Measurements from ENCODE around the gene PGP. TPM values are rescaled to one million over a fixed set of nuclear protein-coding genes. Genes with fewer than 3 reads are reported as not detected.
"Not testable (repeated sequence)": the region's sequence is repeated elsewhere in the genome, so short reads cannot be mapped to it uniquely, and the experiment has no call there.

Gene PGP
- total RNA-seq, 1 donor from 2014 or later = 13.3 TPM

DNA sequence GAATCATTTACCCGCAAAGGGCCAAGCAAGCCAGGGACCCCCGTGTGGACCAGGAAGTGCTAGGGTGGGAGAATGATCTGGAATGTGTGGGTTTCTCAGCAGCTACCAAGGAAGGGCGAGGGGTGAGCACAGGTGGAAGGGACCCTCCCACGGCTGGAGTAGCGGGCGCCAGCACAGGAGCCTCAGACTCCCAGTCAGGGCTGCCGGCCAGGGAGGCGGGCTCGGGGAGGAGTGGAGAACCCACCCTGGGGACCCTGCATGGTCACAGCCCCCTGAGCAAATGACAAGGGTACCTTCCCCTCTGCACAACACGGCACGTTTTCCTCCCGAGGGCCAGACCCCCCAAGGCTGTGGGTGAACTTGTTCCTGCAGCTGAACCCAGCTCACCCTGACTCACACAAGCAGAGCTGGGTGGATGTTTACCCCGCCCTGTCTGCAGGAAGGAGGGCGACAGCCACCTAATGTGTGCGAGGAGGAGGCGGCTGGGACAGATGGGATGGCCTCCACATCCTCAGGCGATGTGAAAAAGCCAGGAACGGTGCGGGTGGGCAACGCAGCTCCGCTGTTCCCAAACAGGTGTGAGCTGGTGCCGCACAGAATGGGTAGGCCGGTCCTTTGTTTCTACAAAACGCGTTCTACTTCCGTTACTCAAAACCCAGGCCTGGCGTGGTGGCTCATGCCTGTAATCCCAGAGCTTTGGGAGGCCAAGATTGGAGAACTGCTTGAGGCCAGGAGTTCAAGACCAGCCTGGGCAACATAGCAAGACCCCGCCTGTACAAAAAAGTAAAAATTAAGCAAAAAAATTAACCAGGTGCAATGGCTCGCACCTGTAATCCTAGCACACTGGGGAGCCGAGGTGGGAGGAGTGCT, 30.5 kb upstream of the PGP start:
- H3K36me3 ChIP-seq = peaks cover 63% of the 10 kb centered on the region
- ATAC-seq = no peak
- TF ChIP-seq, protein P1, sequence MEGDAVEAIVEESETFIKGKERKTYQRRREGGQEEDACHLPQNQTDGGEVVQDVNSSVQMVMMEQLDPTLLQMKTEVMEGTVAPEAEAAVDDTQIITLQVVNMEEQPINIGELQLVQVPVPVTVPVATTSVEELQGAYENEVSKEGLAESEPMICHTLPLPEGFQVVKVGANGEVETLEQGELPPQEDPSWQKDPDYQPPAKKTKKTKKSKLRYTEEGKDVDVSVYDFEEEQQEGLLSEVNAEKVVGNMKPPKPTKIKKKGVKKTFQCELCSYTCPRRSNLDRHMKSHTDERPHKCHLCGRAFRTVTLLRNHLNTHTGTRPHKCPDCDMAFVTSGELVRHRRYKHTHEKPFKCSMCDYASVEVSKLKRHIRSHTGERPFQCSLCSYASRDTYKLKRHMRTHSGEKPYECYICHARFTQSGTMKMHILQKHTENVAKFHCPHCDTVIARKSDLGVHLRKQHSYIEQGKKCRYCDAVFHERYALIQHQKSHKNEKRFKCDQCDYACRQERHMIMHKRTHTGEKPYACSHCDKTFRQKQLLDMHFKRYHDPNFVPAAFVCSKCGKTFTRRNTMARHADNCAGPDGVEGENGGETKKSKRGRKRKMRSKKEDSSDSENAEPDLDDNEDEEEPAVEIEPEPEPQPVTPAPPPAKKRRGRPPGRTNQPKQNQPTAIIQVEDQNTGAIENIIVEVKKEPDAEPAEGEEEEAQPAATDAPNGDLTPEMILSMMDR (IDR thresholded peaks at IDR 0.05) = no peak

DNA sequence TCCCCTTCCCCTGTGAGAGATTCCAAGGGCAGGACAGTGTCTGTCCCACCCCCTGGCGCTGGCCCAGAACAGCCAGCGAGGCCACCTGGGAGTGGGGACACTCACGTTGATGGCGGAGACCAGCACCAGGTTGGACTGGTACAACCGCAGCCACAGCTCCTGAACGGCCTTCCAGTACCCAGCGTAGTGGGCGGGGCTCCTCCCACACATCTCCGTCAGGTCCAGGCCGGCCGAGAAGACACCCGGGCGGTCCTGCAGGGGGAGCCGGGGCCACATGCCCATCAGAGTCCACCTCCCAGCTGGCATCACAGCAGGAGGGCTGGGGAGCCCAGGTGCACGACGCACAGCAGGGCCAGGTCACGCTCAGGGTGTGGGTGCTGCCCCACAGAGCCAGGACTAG, 29.7 kb upstream of the PGP start:
- intact Hi-C loops (cut with DNase I) = no loop called here
- H3K36me3 ChIP-seq = peaks cover 66% of the 10 kb centered on the region

More for the DNA sequence above, 30.5 kb upstream of the PGP start:
- H3K27ac ChIP-seq = no peak overlapping the region
- intact Hi-C loops (cut with DNase I) = no loop called here
- peaks cover 4% of the 10 kb centered on the region for H3K4me1 ChIP-seq
- H3K9me3 ChIP-seq = no peaks in the 10 kb centered on the region
- no peak for DNase-seq
- no peaks in the 10 kb centered on the region for H3K27me3 ChIP-seq (ENCODE audit: low read depth)
- H3K4me3 ChIP-seq = no peak overlapping the region

DNA sequence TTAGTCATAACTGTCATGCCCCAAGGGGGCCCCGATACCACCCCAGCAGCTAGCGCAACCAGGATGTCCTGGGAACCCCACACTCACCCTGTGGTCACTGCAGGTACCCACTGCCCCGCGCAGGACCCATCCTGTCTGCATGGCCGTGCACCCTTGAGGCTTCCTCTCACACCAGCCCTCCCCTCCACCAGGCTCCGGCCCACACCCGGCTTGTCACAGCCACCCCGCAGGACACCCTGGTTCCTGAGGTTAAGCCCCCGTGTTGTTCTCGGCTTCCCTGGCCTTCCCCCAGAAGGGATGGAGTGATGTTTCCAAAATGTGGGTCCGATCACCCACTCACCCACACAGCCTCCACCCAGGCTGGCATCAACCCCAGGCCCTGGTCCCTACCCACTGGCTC, 29.1 kb upstream of the PGP start:
- Histone ChIP-seq H3K4me1 (no peaks in the 10 kb centered on the region), H3K9me3 (no peaks in the 10 kb centered on the region), H3K36me3 (peaks cover 63% of the 10 kb centered on the region), H3K27ac (no peak overlapping the region), H3K4me3 (no peak overlapping the region), H3K27me3 (ENCODE audit: low read depth) (no peaks in the 10 kb centered on the region)
- peak in 1 of 2 donors; percentile 5 for ATAC-seq
- TF ChIP-seq, protein P1 (IDR thresholded peaks at IDR 0.05) = no peak
- no peak for DNase-seq
- intact Hi-C loops (cut with DNase I) = no loop called here

More for the DNA sequence above, 29.7 kb upstream of the PGP start:
- Histone ChIP-seq H3K4me1 (no peaks in the 10 kb centered on the region), H3K27me3 (ENCODE audit: low read depth) (no peaks in the 10 kb centered on the region), H3K27ac (no peak overlapping the region), H3K9me3 (no peaks in the 10 kb centered on the region), H3K4me3 (no peak overlapping the region)
- TF ChIP-seq, protein P1 (IDR thresholded peaks at IDR 0.05) = no peak
- DNase-seq (no peak), ATAC-seq (peak; percentile 13 to 19)

DNA sequence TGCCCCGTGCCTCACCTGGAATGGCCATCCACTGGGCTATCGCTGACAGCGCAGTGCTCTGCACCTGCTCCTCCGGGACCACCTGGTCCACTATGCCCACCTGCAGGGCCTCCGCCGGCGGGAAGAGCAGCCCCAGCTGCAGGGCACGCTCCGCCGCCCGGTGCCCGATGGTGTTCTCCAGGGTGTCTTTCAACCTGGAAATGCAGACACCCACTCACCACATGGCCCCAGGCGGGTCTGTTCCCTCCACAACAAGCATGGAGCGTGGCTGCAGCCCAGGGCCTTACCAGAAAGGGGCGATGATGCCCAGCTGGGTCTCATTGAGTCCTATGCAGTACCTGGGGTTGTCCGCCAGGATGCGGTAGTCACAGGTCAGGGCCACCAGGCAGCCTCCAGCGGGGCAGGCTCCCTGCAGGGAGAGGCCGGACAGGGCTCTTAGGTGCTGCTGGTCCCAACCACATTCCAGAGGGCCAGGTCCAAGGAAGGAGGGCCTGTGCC, 28.4 kb upstream of the PGP start:
- Histone ChIP-seq H3K9me3 (no peaks in the 10 kb centered on the region), H3K4me3 (no peak overlapping the region), H3K36me3 (peaks cover 63% of the 10 kb centered on the region), H3K27ac (no peak overlapping the region), H3K27me3 (ENCODE audit: low read depth) (no peaks in the 10 kb centered on the region), H3K4me1 (peaks cover 3% of the 10 kb centered on the region)
- no peak for DNase-seq
- TF ChIP-seq, protein P1 (IDR thresholded peaks at IDR 0.05) = no peak
- intact Hi-C loops (cut with DNase I) = no loop called here
- no peak for ATAC-seq

DNA sequence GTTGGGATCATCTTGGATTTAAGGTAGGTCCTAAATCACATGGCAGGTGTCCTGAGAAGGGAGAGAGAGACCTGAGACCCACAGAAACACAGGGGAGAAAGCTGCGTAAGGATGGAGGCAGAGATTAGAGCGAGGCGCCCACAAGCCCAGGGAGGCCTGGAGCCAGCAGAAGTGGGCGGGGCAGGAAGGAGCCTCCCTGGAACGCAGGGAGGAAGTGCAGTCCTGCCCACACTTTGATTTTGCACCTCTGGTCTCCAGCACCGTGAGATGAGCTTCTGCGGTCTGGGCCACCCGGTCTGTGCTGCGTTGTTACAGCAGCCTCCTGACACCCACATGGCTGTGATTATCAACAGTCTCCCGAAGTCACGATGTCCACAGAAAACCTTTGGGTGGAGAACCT, 28.0 kb upstream of the PGP start:
- no peak overlapping the region for H3K4me3 ChIP-seq
- TF ChIP-seq, protein P1 (IDR thresholded peaks at IDR 0.05) = no peak
- peaks cover 8% of the 10 kb centered on the region for H3K4me1 ChIP-seq
- H3K27me3 ChIP-seq (ENCODE audit: low read depth) = peaks cover 4% of the 10 kb centered on the region
- ATAC-seq (no peak), DNase-seq (no peak)
- peaks cover 59% of the 10 kb centered on the region for H3K36me3 ChIP-seq
- no peaks in the 10 kb centered on the region for H3K9me3 ChIP-seq
- intact Hi-C loops (cut with DNase I) = no loop called here
- no peak overlapping the region for H3K27ac ChIP-seq

DNA sequence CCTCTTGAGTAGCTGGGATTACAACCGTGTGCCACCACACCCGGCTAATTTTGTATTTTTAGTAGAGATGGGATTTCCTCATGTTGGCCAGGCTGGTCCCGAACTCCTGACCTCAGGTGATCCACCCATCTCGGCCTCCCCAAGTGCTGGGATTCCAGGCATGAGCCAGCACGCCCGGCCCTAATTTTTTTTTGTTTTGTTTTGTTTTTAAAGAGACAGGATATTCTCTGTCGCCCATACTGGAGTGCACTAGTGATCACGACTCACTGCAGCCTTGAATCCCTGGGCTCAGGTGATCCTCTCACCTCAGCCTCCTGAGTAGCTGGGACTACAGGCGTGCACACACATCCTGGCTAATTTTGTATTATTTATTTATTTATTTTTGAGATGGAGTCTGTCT, 25.7 kb upstream of the PGP start:
- intact Hi-C loops (cut with DNase I); H3K9me3 ChIP-seq; H3K27ac ChIP-seq; ATAC-seq; H3K4me3 ChIP-seq; DNase-seq: not testable (repeated sequence)
- peaks cover 25% of the 10 kb centered on the region for H3K4me1 ChIP-seq
- peaks cover 25% of the 10 kb centered on the region for H3K27me3 ChIP-seq (ENCODE audit: low read depth)
- H3K36me3 ChIP-seq = peaks cover 49% of the 10 kb centered on the region
